GM18870 (cell line): ENCODE measurements around the gene COL12A1.

Experiments used
- ATAC-seq: cut with Tn5 transposase; IDR thresholded peaks from one replicate; pipeline ENCODE4 v1.9.1; 2021; ENCODE audit warnings: moderate library complexity; ENCODE audit not compliant: unreplicated experiment

Gene COL12A1

GRCh38 chr6:75145211-75145610 lies 60.6 kb downstream of the COL12A1 start:
- ATAC-seq, result no peak

GRCh38 chr6:75144386-75144785 lies 61.5 kb downstream of the COL12A1 start:
- ATAC-seq, result no peak

GRCh38 chr6:75143191-75143590 lies 62.7 kb downstream of the COL12A1 start:
- no peak for ATAC-seq

DNA sequence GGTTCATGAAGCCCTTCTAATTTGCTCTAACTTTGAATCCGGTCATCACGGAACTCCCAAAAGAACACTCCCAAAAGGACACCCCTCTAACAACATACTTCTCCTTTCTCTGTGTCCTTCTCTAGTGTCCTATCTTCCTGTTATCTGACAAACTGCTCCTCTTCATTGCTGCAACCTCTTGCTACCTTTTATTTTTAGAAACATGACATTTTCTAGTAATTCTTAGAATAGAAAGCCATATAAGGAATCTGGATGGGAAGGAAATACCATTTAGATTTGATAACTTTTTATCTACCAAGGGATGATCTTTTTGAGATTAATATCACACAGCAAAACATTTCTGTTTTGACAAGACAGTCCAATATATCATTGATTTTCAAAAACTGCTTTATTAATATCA lies 63.1 kb downstream of the COL12A1 start:
- no peak for ATAC-seq

- ATAC-seq, result no peak
Measured at GRCh38 chr6:75135876-75136275, 70.0 kb downstream of the COL12A1 start.

GRCh38 chr6:75135450-75135849 lies 70.4 kb downstream of the COL12A1 start:
- ATAC-seq, result no peak

DNA sequence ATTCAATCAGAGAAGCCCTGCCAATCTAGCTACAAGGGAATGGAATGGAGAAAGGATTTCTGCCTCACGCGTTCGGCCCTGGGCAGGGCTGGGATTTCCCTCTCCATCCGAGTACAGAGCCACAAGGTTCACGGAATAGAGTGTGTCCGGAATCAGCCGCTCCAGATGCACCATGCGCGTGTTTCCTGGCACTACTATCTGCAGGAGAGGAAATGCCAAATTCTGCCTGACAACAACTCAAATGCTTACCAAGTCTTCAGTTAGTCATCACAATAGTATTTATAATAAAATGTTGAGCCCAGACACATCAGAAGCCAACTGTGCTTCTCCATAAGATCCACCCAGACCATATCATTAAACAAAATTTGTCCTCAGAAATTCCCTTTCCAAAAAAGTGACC lies 75.1 kb downstream of the COL12A1 start:
- ATAC-seq, result no peak

- ATAC-seq, result no peak
Measured at GRCh38 chr6:75128878-75129570, 76.8 kb downstream of the COL12A1 start.

DNA sequence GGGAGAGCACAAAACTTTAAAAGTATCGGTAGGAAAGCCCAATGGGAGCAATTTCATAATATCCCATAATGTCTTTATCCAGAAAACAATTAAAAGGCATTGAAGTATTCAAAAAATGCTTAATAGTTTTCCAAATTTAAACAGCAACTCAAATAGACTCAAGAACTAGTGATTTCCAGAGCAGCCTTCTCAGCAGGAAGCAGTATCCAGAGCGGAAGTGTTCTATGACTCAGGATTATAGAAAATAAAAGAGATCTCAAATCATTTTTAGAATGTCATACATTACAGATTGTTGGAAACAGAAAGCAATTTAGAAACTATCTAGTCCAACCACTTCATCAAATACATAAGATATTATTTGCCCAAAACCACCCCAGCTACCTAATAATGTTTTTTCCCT lies 79.3 kb downstream of the COL12A1 start:
- no peak for ATAC-seq

GRCh38 chr6:75124983-75125382 lies 80.9 kb downstream of the COL12A1 start:
- no peak for ATAC-seq

DNA sequence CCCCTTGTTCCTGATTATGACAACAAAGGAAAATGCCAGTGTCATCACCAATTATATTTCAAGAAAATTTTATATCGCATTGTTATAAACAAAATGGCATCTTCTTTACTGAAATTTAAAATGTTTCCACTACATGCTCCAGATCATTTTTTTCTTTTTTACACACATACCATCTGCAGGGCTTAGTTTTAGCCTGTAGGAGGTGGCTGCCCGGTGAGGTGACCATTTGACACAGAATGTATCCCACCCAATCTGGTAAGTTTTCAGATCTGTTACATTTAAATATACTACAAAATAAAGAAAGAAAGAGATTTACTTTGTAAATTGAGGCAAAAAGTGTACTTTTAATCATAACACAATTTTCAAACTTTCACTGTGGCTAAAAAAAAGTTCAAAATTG lies 81.8 kb downstream of the COL12A1 start:
- no peak for ATAC-seq

DNA sequence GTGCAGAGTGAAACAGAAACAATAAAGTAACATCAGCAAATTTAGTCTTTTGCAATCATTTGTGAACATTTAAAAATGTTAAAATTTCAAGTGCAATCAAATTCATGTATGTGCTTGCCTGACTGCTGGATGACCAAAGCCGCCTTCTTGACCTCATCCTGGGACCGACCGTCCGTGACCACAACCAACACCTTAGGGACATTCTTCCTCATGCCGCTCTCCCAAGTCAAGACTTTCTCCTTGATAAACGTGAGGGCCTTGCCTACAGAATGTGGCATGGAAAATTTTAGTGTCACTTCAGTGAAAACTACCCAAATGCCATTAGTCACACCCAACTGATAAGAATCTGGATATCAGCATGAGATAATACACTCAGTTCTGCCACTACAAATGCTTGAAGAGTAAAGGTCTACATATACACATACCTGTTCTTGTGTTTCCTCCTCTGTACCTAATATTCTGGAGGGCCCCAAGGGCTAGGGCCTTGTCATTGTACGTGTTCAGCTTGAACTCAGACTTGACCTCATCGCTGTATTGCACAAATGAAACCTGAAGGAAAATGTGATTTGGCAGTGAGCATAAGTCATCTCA lies 86.8 kb downstream of the COL12A1 start:
- ATAC-seq, result no peak

GRCh38 chr6:75117701-75118100 lies 88.2 kb downstream of the COL12A1 start:
- no peak for ATAC-seq

GRCh38 chr6:75116946-75117345 lies 88.9 kb downstream of the COL12A1 start:
- ATAC-seq, result no peak

- ATAC-seq, result no peak
Measured at GRCh38 chr6:75115481-75115880, 90.4 kb downstream of the COL12A1 start.

DNA sequence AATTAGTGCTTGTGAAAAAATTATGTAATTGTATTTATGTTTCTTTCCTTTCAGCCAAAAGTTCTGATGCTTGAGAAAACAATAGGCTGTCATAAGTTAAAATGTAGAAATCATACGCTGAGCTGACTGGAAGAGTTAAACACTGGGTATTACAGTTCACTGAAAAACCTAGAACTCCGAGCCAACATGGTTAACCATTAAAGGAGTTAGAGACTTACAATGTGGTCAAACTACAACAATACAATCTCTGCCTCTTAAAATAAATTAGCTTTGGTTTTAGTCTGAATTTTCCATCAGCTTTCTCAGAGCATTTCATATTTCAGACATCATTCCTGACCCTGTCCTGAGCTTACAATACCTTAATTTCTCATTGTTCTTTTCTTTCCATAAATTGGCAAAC lies 91.0 kb downstream of the COL12A1 start:
- ATAC-seq, result no peak

DNA sequence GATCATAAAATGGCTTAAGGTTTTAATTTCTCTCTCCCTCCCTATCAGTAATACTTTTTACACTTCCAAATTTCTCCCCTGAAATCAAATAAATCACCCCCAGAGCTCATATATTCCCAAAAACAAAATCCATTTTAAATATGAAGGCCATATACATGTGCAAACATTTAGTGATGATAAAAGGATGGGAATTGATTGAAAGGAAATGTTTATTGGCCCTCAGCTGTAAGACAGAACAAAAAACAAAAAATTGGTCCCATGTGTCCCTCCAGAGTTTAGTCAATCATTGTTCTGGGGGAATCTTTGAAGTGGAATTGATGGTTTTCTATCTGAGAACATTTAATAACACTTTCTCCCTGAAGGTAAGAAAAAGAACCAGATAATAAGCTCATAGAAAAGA lies 91.7 kb downstream of the COL12A1 start:
- ATAC-seq, result no peak

- ATAC-seq, result no peak
Measured at GRCh38 chr6:75113446-75113845, 92.4 kb downstream of the COL12A1 start.

GRCh38 chr6:75109765-75110164 lies 96.1 kb downstream of the COL12A1 start:
- no peak for ATAC-seq

- ATAC-seq, result no peak
Measured at GRCh38 chr6:75109022-75109421, 96.8 kb downstream of the COL12A1 start.

GRCh38 chr6:75108333-75108974 lies 97.4 kb downstream of the COL12A1 start:
- no peak for ATAC-seq

DNA sequence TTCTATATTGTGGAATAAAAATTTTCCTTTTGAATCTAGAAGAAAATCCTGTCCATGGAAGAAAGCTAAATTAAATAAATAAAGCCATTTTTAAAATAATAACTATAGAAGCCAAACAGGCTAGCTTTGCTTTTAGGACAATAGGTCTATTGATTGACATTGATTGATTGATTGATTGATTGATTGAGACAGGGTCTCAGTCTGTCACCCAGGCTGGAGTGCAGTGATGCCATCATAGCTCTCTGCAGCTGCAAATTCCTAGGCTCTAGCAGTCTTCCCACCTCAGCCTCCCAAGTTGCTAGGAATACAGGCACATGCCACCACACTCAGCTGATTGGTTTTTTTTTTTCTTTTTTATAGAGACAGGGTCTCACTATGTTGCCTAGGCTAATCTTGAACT lies 97.9 kb downstream of the COL12A1 start:
- no peak for ATAC-seq
